HEK293 (cell line): ENCODE results near the gene UGT1A8.

Source experiments
- CTCF ChIP-seq: fragments of 450-650 bp; formaldehyde crosslinking; IDR thresholded peaks from 2 replicates; pipeline ENCODE4 v1.5.1; 2016; ENCODE audit warnings: missing biosample characterization, missing genetic modification characterization
- OSR2 ChIP-seq: fragments of 450-650 bp; formaldehyde crosslinking; IDR thresholded peaks from 2 replicates; pipeline ENCODE4 v1.5.1; 2016; ENCODE audit warnings: missing biosample characterization, missing genetic modification characterization
- REPIN1 ChIP-seq: fragments of 450-650 bp; formaldehyde crosslinking; IDR thresholded peaks from 2 replicates; pipeline ENCODE4 v1.5.1; 2017; ENCODE audit warnings: missing biosample characterization, missing genetic modification characterization, low read depth
- ZBTB8A ChIP-seq: fragments of 450-650 bp; formaldehyde crosslinking; IDR thresholded peaks from 2 replicates; pipeline ENCODE4 v1.5.1; 2016; ENCODE audit warnings: missing biosample characterization, missing genetic modification characterization
- ZNF169 ChIP-seq: fragments of 450-650 bp; formaldehyde crosslinking; IDR thresholded peaks from 2 replicates; pipeline ENCODE4 v1.5.1; 2016; ENCODE audit warnings: missing biosample characterization, missing genetic modification characterization
- ZNF549 ChIP-seq: fragments of 450-650 bp; IDR thresholded peaks from 2 replicates; pipeline ENCODE4 v1.5.1; 2018; ENCODE audit warnings: missing biosample characterization, missing genetic modification characterization, mild to moderate bottlenecking, inconsistent platforms, moderate library complexity
- ZNF624 ChIP-seq: fragments of 450-650 bp; formaldehyde crosslinking; IDR thresholded peaks from 2 replicates; pipeline ENCODE4 v1.5.1; 2017; ENCODE audit warnings: missing biosample characterization, missing genetic modification characterization
- TF ChIP-seq, protein P1 (sequence below): fragments of 450-650 bp; formaldehyde crosslinking; IDR thresholded peaks from 2 replicates; pipeline ENCODE4 v1.5.1; 2017; ENCODE audit warnings: missing biosample characterization, missing genetic modification characterization

- TF ChIP-seq ZNF169 (tag by site-specific recombination), result no peak
- no peak for TF ChIP-seq CTCF (tag by site-specific recombination)
- TF ChIP-seq OSR2 (tag by site-specific recombination), result no peak
- TF ChIP-seq, protein P1, sequence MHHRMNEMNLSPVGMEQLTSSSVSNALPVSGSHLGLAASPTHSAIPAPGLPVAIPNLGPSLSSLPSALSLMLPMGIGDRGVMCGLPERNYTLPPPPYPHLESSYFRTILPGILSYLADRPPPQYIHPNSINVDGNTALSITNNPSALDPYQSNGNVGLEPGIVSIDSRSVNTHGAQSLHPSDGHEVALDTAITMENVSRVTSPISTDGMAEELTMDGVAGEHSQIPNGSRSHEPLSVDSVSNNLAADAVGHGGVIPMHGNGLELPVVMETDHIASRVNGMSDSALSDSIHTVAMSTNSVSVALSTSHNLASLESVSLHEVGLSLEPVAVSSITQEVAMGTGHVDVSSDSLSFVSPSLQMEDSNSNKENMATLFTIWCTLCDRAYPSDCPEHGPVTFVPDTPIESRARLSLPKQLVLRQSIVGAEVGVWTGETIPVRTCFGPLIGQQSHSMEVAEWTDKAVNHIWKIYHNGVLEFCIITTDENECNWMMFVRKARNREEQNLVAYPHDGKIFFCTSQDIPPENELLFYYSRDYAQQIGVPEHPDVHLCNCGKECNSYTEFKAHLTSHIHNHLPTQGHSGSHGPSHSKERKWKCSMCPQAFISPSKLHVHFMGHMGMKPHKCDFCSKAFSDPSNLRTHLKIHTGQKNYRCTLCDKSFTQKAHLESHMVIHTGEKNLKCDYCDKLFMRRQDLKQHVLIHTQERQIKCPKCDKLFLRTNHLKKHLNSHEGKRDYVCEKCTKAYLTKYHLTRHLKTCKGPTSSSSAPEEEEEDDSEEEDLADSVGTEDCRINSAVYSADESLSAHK (tag by site-specific recombination), result no peak
- TF ChIP-seq REPIN1 (tag by site-specific recombination), result no peak
- TF ChIP-seq ZNF624, result no peak
- TF ChIP-seq ZNF549 (tag by site-specific recombination), result no peak
- no peak for TF ChIP-seq ZBTB8A (tag by site-specific recombination)
Measured at GRCh38 chr2:233712611-233713261, 95.3 kb downstream of the UGT1A8 start, which contains the start of gene UGT1A5.
